Suprapubic skin (tissue), 3 donors: ENCODE measurements around the gene TEKT3.

ENCODE experiments used
- POLR2A ChIP-seq, 2 donors: fragments of 450-650 bp; IDR thresholded peaks; one replicate each; pipeline ENCODE4 v1.6.1; 2017; ENCODE audit warnings: antibody characterized with exemption in 2 of 2, mild to moderate bottlenecking in 2 of 2, moderate library complexity in 2 of 2
- TF ChIP-seq, protein P1 (sequence below), 2 donors: fragments of 200-600 bp in 1 of 2; fragments of 450-650 bp in 1 of 2; sonication (generic) in 1 of 2; IDR thresholded peaks; one replicate each; pipeline ENCODE4 v1.5.1; 2016 to 2019; ENCODE audit warnings: antibody characterized with exemption in 2 of 2, mild to moderate bottlenecking in 1 of 2, moderate library complexity in 1 of 2

GRCh38 chr17:15303851-15304250 is 37.5 kb downstream of the TEKT3 start:
- no peak for TF ChIP-seq POLR2A (IDR thresholded peaks at IDR 0.05)
- TF ChIP-seq, protein P1, sequence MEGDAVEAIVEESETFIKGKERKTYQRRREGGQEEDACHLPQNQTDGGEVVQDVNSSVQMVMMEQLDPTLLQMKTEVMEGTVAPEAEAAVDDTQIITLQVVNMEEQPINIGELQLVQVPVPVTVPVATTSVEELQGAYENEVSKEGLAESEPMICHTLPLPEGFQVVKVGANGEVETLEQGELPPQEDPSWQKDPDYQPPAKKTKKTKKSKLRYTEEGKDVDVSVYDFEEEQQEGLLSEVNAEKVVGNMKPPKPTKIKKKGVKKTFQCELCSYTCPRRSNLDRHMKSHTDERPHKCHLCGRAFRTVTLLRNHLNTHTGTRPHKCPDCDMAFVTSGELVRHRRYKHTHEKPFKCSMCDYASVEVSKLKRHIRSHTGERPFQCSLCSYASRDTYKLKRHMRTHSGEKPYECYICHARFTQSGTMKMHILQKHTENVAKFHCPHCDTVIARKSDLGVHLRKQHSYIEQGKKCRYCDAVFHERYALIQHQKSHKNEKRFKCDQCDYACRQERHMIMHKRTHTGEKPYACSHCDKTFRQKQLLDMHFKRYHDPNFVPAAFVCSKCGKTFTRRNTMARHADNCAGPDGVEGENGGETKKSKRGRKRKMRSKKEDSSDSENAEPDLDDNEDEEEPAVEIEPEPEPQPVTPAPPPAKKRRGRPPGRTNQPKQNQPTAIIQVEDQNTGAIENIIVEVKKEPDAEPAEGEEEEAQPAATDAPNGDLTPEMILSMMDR (IDR thresholded peaks at IDR 0.05) = no peak
